ENCODE results near the gene PXYLP1.

DNA sequence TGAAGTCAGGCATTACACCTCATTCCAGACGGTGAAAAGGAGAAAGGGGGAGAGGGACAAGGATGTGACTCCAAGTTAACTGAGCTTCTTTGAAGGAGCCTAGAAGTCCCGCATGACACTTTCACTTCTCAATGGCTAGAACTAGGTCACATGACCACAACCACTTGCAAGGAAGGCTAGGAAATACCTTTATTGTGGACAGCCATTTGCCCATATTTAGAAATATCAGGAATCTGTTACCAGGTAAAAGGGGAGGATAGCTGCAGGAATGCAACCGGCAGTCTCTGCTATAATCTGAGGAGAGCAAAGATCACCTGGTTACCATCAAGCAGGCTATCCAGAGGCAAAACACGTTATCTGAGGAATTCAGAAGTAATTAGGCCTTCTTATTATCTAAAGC is 28.9 kb upstream of the PXYLP1 start:
- TF ChIP-seq, protein P1, sequence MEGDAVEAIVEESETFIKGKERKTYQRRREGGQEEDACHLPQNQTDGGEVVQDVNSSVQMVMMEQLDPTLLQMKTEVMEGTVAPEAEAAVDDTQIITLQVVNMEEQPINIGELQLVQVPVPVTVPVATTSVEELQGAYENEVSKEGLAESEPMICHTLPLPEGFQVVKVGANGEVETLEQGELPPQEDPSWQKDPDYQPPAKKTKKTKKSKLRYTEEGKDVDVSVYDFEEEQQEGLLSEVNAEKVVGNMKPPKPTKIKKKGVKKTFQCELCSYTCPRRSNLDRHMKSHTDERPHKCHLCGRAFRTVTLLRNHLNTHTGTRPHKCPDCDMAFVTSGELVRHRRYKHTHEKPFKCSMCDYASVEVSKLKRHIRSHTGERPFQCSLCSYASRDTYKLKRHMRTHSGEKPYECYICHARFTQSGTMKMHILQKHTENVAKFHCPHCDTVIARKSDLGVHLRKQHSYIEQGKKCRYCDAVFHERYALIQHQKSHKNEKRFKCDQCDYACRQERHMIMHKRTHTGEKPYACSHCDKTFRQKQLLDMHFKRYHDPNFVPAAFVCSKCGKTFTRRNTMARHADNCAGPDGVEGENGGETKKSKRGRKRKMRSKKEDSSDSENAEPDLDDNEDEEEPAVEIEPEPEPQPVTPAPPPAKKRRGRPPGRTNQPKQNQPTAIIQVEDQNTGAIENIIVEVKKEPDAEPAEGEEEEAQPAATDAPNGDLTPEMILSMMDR (conservative IDR thresholded peaks at IDR 0.05; ENCODE audit: low read length), result no peak
- no peak for TF ChIP-seq EZH2phosphoT487 (IDR thresholded peaks at IDR 0.05; ENCODE audit: borderline replicate concordance, low read depth, low read length)

All from OCI-LY7 (cell line).